H1 (cell line): ENCODE measurements around the gene CPNE8. TPM values are rescaled to one million over a fixed set of nuclear protein-coding genes. Genes with fewer than 3 reads are reported as not detected.

Experiments
- CTCF ChIA-PET: fragments of 300-600 bp; sonication (Branson Sonifier 250); formaldehyde crosslinking; loops from one replicate; lab custom pipeline; 2021; ENCODE audit not compliant: partially characterized antibody; lab: Charles Lee
- POLR2A ChIA-PET: fragments of 300-600 bp; sonication (Branson Sonifier 250); formaldehyde crosslinking; loops from one replicate; lab custom pipeline; 2021; ENCODE audit warnings: inconsistent platforms; ENCODE audit not compliant: partially characterized antibody; lab: Charles Lee
- DNase-seq, 2 experiments: peaks; one replicate each; pipeline versions ENCODE4 v3.0.0 to v3.0.0-alpha.2; 2010 to 2022; ENCODE audit warnings: low spot score in 2 of 2, low read depth in 1 of 2, mixed read lengths in 1 of 2
- FAIRE-seq: peaks from 2 replicates; lab custom pipeline; 2011; peaks lifted over from hg19 to GRCh38; lab: Jason Lieb, UNC
- H2AFZ ChIP-seq: 2 replicates; pipeline ENCODE4 v1.8.1; 2012; ENCODE audit warnings: low read length, inconsistent platforms
- H2AK5ac ChIP-seq: 2 replicates; pipeline ENCODE4 v1.6.1; 2013; ENCODE audit warnings: low read depth, low read length
- H2BK120ac ChIP-seq: replicated peaks from 2 replicates; pipeline ENCODE3; 2013; ENCODE audit warnings: low read depth, low read length, inconsistent platforms
- H2BK12ac ChIP-seq: 2 replicates; pipeline ENCODE4 v1.6.1; 2013; ENCODE audit warnings: low read depth, low read length
- H2BK15ac ChIP-seq: 2 replicates; pipeline ENCODE4 v1.6.1; 2013; ENCODE audit warnings: low read length
- H2BK20ac ChIP-seq: 2 replicates; pipeline ENCODE4 v1.6.1; 2013; ENCODE audit warnings: low read length
- H2BK5ac ChIP-seq: 2 replicates; pipeline ENCODE4 v1.6.1; 2013; ENCODE audit warnings: low read depth, low read length
- H3K14ac ChIP-seq: 2 replicates; pipeline ENCODE4 v1.6.1; 2013; ENCODE audit warnings: inconsistent platforms; ENCODE audit not compliant: insufficient read length
- H3K18ac ChIP-seq: 2 replicates; pipeline ENCODE4 v1.6.1; 2013; ENCODE audit warnings: low read length; ENCODE audit errors: extremely low read depth
- H3K23ac ChIP-seq: 2 replicates; pipeline ENCODE4 v1.6.1; 2013; ENCODE audit warnings: inconsistent platforms; ENCODE audit not compliant: insufficient read length
- H3K23me2 ChIP-seq: 2 replicates; pipeline ENCODE4 v1.6.1; 2013; ENCODE audit warnings: low read depth, low read length
- H3K27ac ChIP-seq: 2 replicates; pipeline ENCODE4 v1.6.1; 2011; ENCODE audit warnings: low read depth, low read length, inconsistent platforms
- H3K27me3 ChIP-seq, 4 experiments: replicated peaks in 1 of 4; 1 replicate in 1 of 4; 2 replicates in 3 of 4; pipeline versions ENCODE4 v1.6.1 to v1.8.1; 2011 to 2013; ENCODE audit warnings: low read length in 3 of 4, mild to moderate bottlenecking in 3 of 4, inconsistent platforms in 2 of 4, mixed read lengths in 2 of 4, moderate library complexity in 1 of 4; ENCODE audit not compliant: control insufficient read depth in 3 of 4, insufficient read depth in 3 of 4; ENCODE audit errors: extremely low read depth in 1 of 4
- H3K36me3 ChIP-seq, 4 experiments: 2 replicates each; pipeline versions ENCODE4 v1.6.1 to v1.8.1; 2011 to 2013; ENCODE audit warnings: mild to moderate bottlenecking in 4 of 4, low read length in 3 of 4, moderate library complexity in 2 of 4, control low read depth in 1 of 4, inconsistent platforms in 1 of 4; ENCODE audit not compliant: insufficient read depth in 4 of 4, control insufficient read depth in 2 of 4
- H3K4ac ChIP-seq: replicated peaks from 2 replicates; pipeline ENCODE3; 2013; ENCODE audit warnings: low read length, low read depth, mixed read lengths, inconsistent platforms; ENCODE audit not compliant: insufficient read length
- H3K4me1 ChIP-seq, 4 experiments: replicated peaks in 1 of 4; 1 replicate in 1 of 4; 2 replicates in 3 of 4; pipeline versions ENCODE4 v1.6.1 to v1.8.1; 2011 to 2013; ENCODE audit warnings: low read length in 3 of 4, inconsistent platforms in 2 of 4, mixed read lengths in 1 of 4; ENCODE audit not compliant: insufficient read depth in 4 of 4, control insufficient read depth in 3 of 4
- H3K4me2 ChIP-seq, 2 experiments: 2 replicates each; pipeline versions ENCODE4 v1.6.1 to v1.8.1; 2011 to 2013; ENCODE audit warnings: low read depth in 2 of 2, low read length in 2 of 2, control low read depth in 1 of 2, inconsistent platforms in 1 of 2, mild to moderate bottlenecking in 1 of 2; ENCODE audit not compliant: insufficient read depth in 1 of 2
- H3K4me3 ChIP-seq, 4 experiments: fragments of 200-600, 300-600 bp in 1 of 4; sonication (generic), shearing (Covaris generic), sonication (Bioruptor Twin) in 1 of 4; 2 replicates each; pipeline versions ENCODE4 v1.5.1 to v1.8.1; 2011 to 2016; ENCODE audit warnings: low read length in 4 of 4, low read depth in 3 of 4, control low read depth in 2 of 4, inconsistent platforms in 2 of 4, mild to moderate bottlenecking in 2 of 4, mixed read lengths in 1 of 4, moderate library complexity in 1 of 4; ENCODE audit not compliant: insufficient read depth in 2 of 4; ENCODE audit errors: extremely low read depth in 1 of 4
- H3K56ac ChIP-seq: replicated peaks from 2 replicates; pipeline ENCODE3; 2013; ENCODE audit warnings: low read depth, mild to moderate bottlenecking, mixed read lengths, low read length, inconsistent platforms; ENCODE audit not compliant: insufficient read length
- H3K79me1 ChIP-seq: 2 replicates; pipeline ENCODE4 v1.6.1; 2013; ENCODE audit warnings: low read depth, low read length, control low read depth
- H3K79me2 ChIP-seq, 2 experiments: 2 replicates each; pipeline versions ENCODE4 v1.6.1 to v1.8.1; 2012 to 2013; ENCODE audit warnings: low read length in 2 of 2, mild to moderate bottlenecking in 2 of 2, inconsistent platforms in 1 of 2; ENCODE audit not compliant: insufficient read depth in 2 of 2, control insufficient read depth in 1 of 2
- H3K9ac ChIP-seq, 4 experiments: replicated peaks in 1 of 4; 1 replicate in 1 of 4; 2 replicates in 3 of 4; pipeline versions ENCODE4 v1.6.1 to v1.8.1; 2011 to 2013; ENCODE audit warnings: low read depth in 3 of 4, low read length in 3 of 4, control low read depth in 2 of 4, mild to moderate bottlenecking in 2 of 4, moderate library complexity in 2 of 4, inconsistent platforms in 1 of 4; ENCODE audit errors: extremely low read depth in 1 of 4
- H3K9me3 ChIP-seq, 2 experiments: 2 replicates each; pipeline versions ENCODE4 v1.6.1 to v1.8.1; 2012 to 2013; ENCODE audit warnings: mild to moderate bottlenecking in 2 of 2, moderate library complexity in 2 of 2, control low read depth in 1 of 2, inconsistent platforms in 1 of 2, low read depth in 1 of 2, low read length in 1 of 2, mixed read lengths in 1 of 2; ENCODE audit not compliant: insufficient read depth in 2 of 2
- H4K20me1 ChIP-seq, 2 experiments: replicated peaks in 1 of 2; 2 replicates each; pipeline versions ENCODE3 to v1.8.1; 2011 to 2013; ENCODE audit warnings: inconsistent platforms in 2 of 2, low read length in 2 of 2, mild to moderate bottlenecking in 1 of 2; ENCODE audit not compliant: insufficient read depth in 2 of 2, control insufficient read depth in 1 of 2
- H4K5ac ChIP-seq: 2 replicates; pipeline ENCODE4 v1.6.1; 2013; ENCODE audit warnings: low read length, low read depth, mixed read lengths, inconsistent platforms; ENCODE audit not compliant: insufficient read length
- H4K8ac ChIP-seq: 2 replicates; pipeline ENCODE4 v1.8.0; 2013; ENCODE audit warnings: mild to moderate bottlenecking, moderate library complexity, low read length, inconsistent platforms; ENCODE audit not compliant: insufficient read depth; ENCODE audit errors: extremely low read depth
- H4K91ac ChIP-seq: replicated peaks from 2 replicates; pipeline ENCODE3; 2013; ENCODE audit warnings: low read length, mixed read lengths, inconsistent platforms; ENCODE audit not compliant: insufficient read length
- ATF3 ChIP-seq: IDR thresholded peaks from 2 replicates; pipeline ENCODE4 v1.6.1; 2011; ENCODE audit warnings: low read depth, mild to moderate bottlenecking, low read length; ENCODE audit not compliant: insufficient read depth
- EZH2 ChIP-seq: fragments of 200-600 bp; sonication (generic); IDR thresholded peaks from 2 replicates; pipeline ENCODE4 v1.7.1; 2012; ENCODE audit warnings: low read depth, mild to moderate bottlenecking, moderate library complexity, low read length, inconsistent platforms; ENCODE audit not compliant: severe bottlenecking
- HDAC2 ChIP-seq, 2 experiments: fragments of 300-600 bp in 1 of 2; sonication (generic) in 1 of 2; IDR thresholded peaks; 2 replicates each; pipeline ENCODE4 v1.6.1; 2011 to 2012; ENCODE audit warnings: low read depth in 2 of 2, low read length in 2 of 2, mild to moderate bottlenecking in 2 of 2, moderate library complexity in 2 of 2, borderline replicate concordance in 1 of 2, inconsistent platforms in 1 of 2
- KDM4A ChIP-seq: IDR thresholded peaks from one replicate; pipeline ENCODE4 v1.7.1; 2012; ENCODE audit warnings: low read depth, mild to moderate bottlenecking, moderate library complexity, low read length, inconsistent platforms; ENCODE audit not compliant: severe bottlenecking
- KDM5A ChIP-seq: fragments of 200-600 bp; IDR thresholded peaks from 2 replicates; pipeline ENCODE4 v1.7.1; 2012; ENCODE audit warnings: mild to moderate bottlenecking, low read length, inconsistent platforms, mixed read lengths
- MAX ChIP-seq: IDR thresholded peaks from 2 replicates; pipeline ENCODE4 v1.6.1; 2012; ENCODE audit warnings: inconsistent platforms
- POLR2A ChIP-seq, 2 experiments: IDR thresholded peaks; 1 replicate in 1 of 2; 2 replicates in 1 of 2; pipeline ENCODE4 v1.6.1; 2011; ENCODE audit warnings: low read depth in 2 of 2, low read length in 2 of 2, mild to moderate bottlenecking in 2 of 2; ENCODE audit errors: control extremely low read depth in 1 of 2
- POU5F1 ChIP-seq: IDR thresholded peaks from 2 replicates; pipeline ENCODE4 v1.6.1; 2011; ENCODE audit warnings: low read depth, mild to moderate bottlenecking, low read length, moderate library complexity
- RFX5 ChIP-seq: IDR thresholded peaks from 2 replicates; pipeline ENCODE4 v1.6.1; 2011; ENCODE audit warnings: low read depth, low read length, improper control_type of control experiment, borderline replicate concordance
- SIN3A ChIP-seq, 2 experiments: IDR thresholded peaks in 1 of 2; conservative IDR thresholded peaks in 1 of 2; 2 replicates each; pipeline ENCODE4 v1.6.1; 2011 to 2012; ENCODE audit warnings: low read length in 2 of 2, improper control_type of control experiment in 1 of 2, low read depth in 1 of 2, mild to moderate bottlenecking in 1 of 2
- SIRT6 ChIP-seq: IDR thresholded peaks from one replicate; pipeline ENCODE4 v1.7.1; 2012; ENCODE audit warnings: low read length, inconsistent platforms
- TBP ChIP-seq: IDR thresholded peaks from 2 replicates; pipeline ENCODE4 v1.6.1; 2011; ENCODE audit warnings: low read depth, low read length, improper control_type of control experiment
- polyA plus RNA-seq, 7 experiments: library from polyadenylated mRNA; depleted of rRNA in 3 of 7; stranded (reverse) in 5 of 7; unstranded in 2 of 7; fragments of >200 nt in 5 of 7; fragments of 200-250 nt in 2 of 7; gene quantifications; 1 replicate in 5 of 7; 2 replicates in 1 of 7; 4 replicates in 1 of 7; pipeline versions ENCODE4 v1.2.1 to v1.2.3, GENCODE V29; 2011 to 2013; ENCODE audit warnings: missing spikeins in 2 of 7, mixed read lengths in 2 of 7
- total RNA-seq: library from RNA; stranded (reverse); fragmentation: NEBNext Ultra II Directional; extraction: Animal tissue kit (Norgen Biotek cat#: 25700); gene quantifications from 2 replicates; pipeline ENCODE4 v1.2.1, GENCODE V29; 2021

The CPNE8 gene
- total and polyA plus RNA-seq, 2 of the 8 experiments (the other 6 are each of a cell fraction or from before 2014, with no cell fraction given), result 2.5 to 6.8 TPM

- Histone ChIP-seq H2BK120ac (no peak overlapping the region), H3K4me2 (no peak overlapping the region), H3K4me3 (no peak overlapping the region), H3K23me2 (no peaks in the 10 kb centered on the region), H3K79me2 (no peaks in the 10 kb centered on the region), H3K9me3 (0 out of 4 replicates have a peak, but pooled peaks cover 0 to 3% of the 10 kb centered on the region in 2 experiments), H3K56ac (no peak overlapping the region), H4K8ac (no peak overlapping the region), H2BK20ac (no peak overlapping the region), H3K18ac (no peak overlapping the region), H2BK12ac (no peak overlapping the region), H4K20me1 (no peaks in the 10 kb centered on the region), H2AK5ac (no peak overlapping the region), H4K5ac (no peak overlapping the region), H3K23ac (no peak overlapping the region), H3K27ac (no peak overlapping the region), H3K4ac (no peak overlapping the region), H3K79me1 (no peaks in the 10 kb centered on the region), H3K36me3 (no peaks in the 10 kb centered on the region; a peak in 2 of 8 replicates), H3K9ac (no peak overlapping the region), H4K91ac (no peak overlapping the region), H2BK5ac (no peak overlapping the region), H3K14ac (no peak overlapping the region), H3K27me3 (no peaks in the 10 kb centered on the region), H2BK15ac (no peak overlapping the region), H3K4me1 (no peaks in the 10 kb centered on the region), H2AFZ (no peak overlapping the region)
- TF ChIP-seq RFX5 (no peak), KDM4A (no peak), KDM5A (no peak), ATF3 (no peak), EZH2 (no peak), POU5F1 (no peak), MAX (no peak), POLR2A (IDR thresholded peaks at IDR 0.05; ENCODE audit: control extremely low read depth in 1 of 2, low read depth in 2 of 2, low read length in 2 of 2) (no peak), HDAC2 (IDR thresholded peaks at IDR 0.05; ENCODE audit: borderline replicate concordance in 1 of 2, low read depth in 2 of 2, low read length in 2 of 2) (no peak), TBP (no peak), SIRT6 (no peak), SIN3A (conservative IDR thresholded peaks at IDR 0.05 in 1 of 2, IDR thresholded peaks at IDR 0.05 in 1 of 2; ENCODE audit: low read depth in 1 of 2, low read length in 2 of 2) (no peak)
- DNase-seq (no peak), FAIRE-seq (no peak)
- CTCF ChIA-PET, result no interaction called here
- POLR2A ChIA-PET, result no interaction called here
These were observed 129.9 kb downstream of the CPNE8 start for GRCh38 chr12:38775457-38775856.
